GM12878 (cell line): ENCODE data around the gene MYO15A. TPM values are rescaled to one million over a fixed set of nuclear protein-coding genes. Genes with fewer than 3 reads are reported as not detected.

Source experiments
- ATAC-seq: fragments of 200-7000 bp; cut with Tn5 transposase; 3 replicates; pipeline ENCODE4 v1.9.1; 2020; ENCODE audit warnings: mild to moderate bottlenecking, moderate library complexity
- BruUV-seq: library from RNA; stranded (reverse); fragments of 400-500 nt; replicated peaks from 2 replicates; lab custom pipeline; 2021; lab: Mats Ljungman, UMichigan
- CTCF ChIA-PET: fragments of 300-600 bp; sonication (Branson Sonifier 250); formaldehyde crosslinking; extraction: SDS; loops from one replicate; lab custom pipeline; 2021; ENCODE audit warnings: inconsistent platforms; lab: Yijun Ruan, JAX
- POLR2A ChIA-PET: fragments of 350-600 bp; formaldehyde crosslinking; extraction: SDS; loops from one replicate; lab custom pipeline; 2021; ENCODE audit warnings: inconsistent platforms; lab: Charles Lee
- RAD21 ChIA-PET: fragments of 300-600 bp; sonication (Branson Sonifier 250); formaldehyde crosslinking; loops from one replicate; lab custom pipeline; 2023; ENCODE audit warnings: antibody characterized with exemption; ENCODE audit not compliant: unreplicated experiment; lab: Charles Lee
- SMC1A ChIA-PET: fragments of 300-600 bp; sonication (Branson Sonifier 250); formaldehyde crosslinking; loops from one replicate; lab custom pipeline; 2023; ENCODE audit not compliant: unreplicated experiment, uncharacterized antibody; lab: Charles Lee
- DNase-seq: peaks from one replicate; pipeline ENCODE4 v3.0.0-alpha.2; 2011; ENCODE audit warnings: low read depth, low spot score
- FAIRE-seq: peaks from 3 replicates; lab custom pipeline; 2011; peaks lifted over from hg19 to GRCh38; lab: Jason Lieb, UNC
- H2AFZ ChIP-seq: 2 replicates; pipeline ENCODE4 v1.6.0; 2011; ENCODE audit warnings: low read depth, low read length, control low read depth; ENCODE audit not compliant: control insufficient read depth
- H3K27ac ChIP-seq: 2 replicates; pipeline ENCODE4 v1.5.1; 2011; ENCODE audit warnings: control low read depth; ENCODE audit not compliant: control insufficient read depth, insufficient read depth
- H3K27me3 ChIP-seq, 2 experiments: replicated peaks in 1 of 2; 2 replicates each; pipeline versions ENCODE4 v1.6.0 to v1.6.1; 2011; ENCODE audit warnings: low read length in 1 of 2; ENCODE audit not compliant: control insufficient read depth in 2 of 2, insufficient read depth in 2 of 2
- H3K36me3 ChIP-seq, 2 experiments: 2 replicates each; pipeline ENCODE4 v1.5.1; 2011; ENCODE audit warnings: low read length in 1 of 2; ENCODE audit not compliant: control insufficient read depth in 2 of 2, insufficient read depth in 2 of 2
- H3K4me1 ChIP-seq: 2 replicates; pipeline ENCODE4 v1.6.1; 2011; ENCODE audit warnings: mild to moderate bottlenecking, low read length, moderate library complexity, mixed read lengths; ENCODE audit not compliant: control insufficient read depth, insufficient read depth
- H3K4me2 ChIP-seq: 2 replicates; pipeline ENCODE4 v1.6.0; 2011; ENCODE audit warnings: control low read depth; ENCODE audit not compliant: control insufficient read depth, insufficient read depth
- H3K4me3 ChIP-seq: fragments of 200-600 bp; sonication (generic); 2 replicates; pipeline ENCODE4 v1.5.1; 2016
- H3K79me2 ChIP-seq: 2 replicates; pipeline ENCODE4 v1.6.0; 2011; ENCODE audit warnings: low read length; ENCODE audit not compliant: control insufficient read depth, insufficient read depth
- H3K9ac ChIP-seq: 2 replicates; pipeline ENCODE4 v1.8.0; 2011; ENCODE audit warnings: low read length, control low read depth, mixed read lengths; ENCODE audit not compliant: control insufficient read depth, insufficient read depth
- H3K9me3 ChIP-seq: replicated peaks from 3 replicates; pipeline ENCODE4 v1.5.1; 2011; ENCODE audit warnings: mild to moderate bottlenecking, low read length; ENCODE audit not compliant: control insufficient read depth, insufficient read depth
- H4K20me1 ChIP-seq: 2 replicates; pipeline ENCODE4 v1.6.0; 2011; ENCODE audit not compliant: control insufficient read depth, insufficient read depth
- BHLHE40 ChIP-seq, 2 experiments: fragments of 450-650 bp in 1 of 2; IDR thresholded peaks; 2 replicates each; pipeline ENCODE4 v1.6.1; 2011 to 2017; ENCODE audit warnings: low read depth in 2 of 2, borderline replicate concordance in 1 of 2, improper control_type of control experiment in 1 of 2, low read length in 1 of 2, mild to moderate bottlenecking in 1 of 2
- CREM ChIP-seq: IDR thresholded peaks from 2 replicates; pipeline ENCODE4 v1.6.1; 2014; ENCODE audit warnings: antibody characterized with exemption, low read depth
- ELK1 ChIP-seq: IDR thresholded peaks from 2 replicates; pipeline ENCODE4 v1.6.1; 2012; ENCODE audit warnings: low read depth, low read length, improper control_type of control experiment
- MXI1 ChIP-seq: fragments of 150-350 bp; IDR thresholded peaks from 2 replicates; pipeline ENCODE4 v1.6.1; 2011; ENCODE audit warnings: low read depth, mild to moderate bottlenecking, inconsistent platforms, low read length, improper control_type of control experiment
- NRF1 ChIP-seq: conservative IDR thresholded peaks from 2 replicates; pipeline ENCODE4 v1.6.1; 2011; ENCODE audit warnings: mild to moderate bottlenecking, low read depth, low read length, improper control_type of control experiment
- POLR2A ChIP-seq: IDR thresholded peaks from 2 replicates; pipeline ENCODE4 v1.6.1; 2011; ENCODE audit warnings: low read depth, mild to moderate bottlenecking, low read length
- PRDM15 ChIP-seq: fragments of 450-650 bp; formaldehyde crosslinking; IDR thresholded peaks from 2 replicates; pipeline ENCODE4 v1.4.0; 2020; ENCODE audit warnings: mild to moderate bottlenecking, moderate library complexity
- RAD21 ChIP-seq: IDR thresholded peaks from 2 replicates; pipeline ENCODE4 v1.6.1; 2011; ENCODE audit warnings: mild to moderate bottlenecking, low read depth, low read length, moderate library complexity; ENCODE audit not compliant: insufficient read depth
- RELA ChIP-seq: fragments of 450-650 bp; IDR thresholded peaks from 2 replicates; pipeline ENCODE4 v1.8.0; 2014; ENCODE audit warnings: borderline replicate concordance; ENCODE audit not compliant: partially characterized antibody
- SIN3A ChIP-seq: IDR thresholded peaks from 2 replicates; pipeline ENCODE4 v1.6.1; 2012; ENCODE audit warnings: low read depth, low read length, improper control_type of control experiment
- SMC3 ChIP-seq: IDR thresholded peaks from 2 replicates; pipeline ENCODE4 v1.6.1; 2011; ENCODE audit warnings: low read length, improper control_type of control experiment, borderline replicate concordance
- STAT3 ChIP-seq: IDR thresholded peaks from 2 replicates; pipeline ENCODE4 v1.6.1; 2011; ENCODE audit warnings: low read depth, low read length, improper control_type of control experiment
- TBL1XR1 ChIP-seq: IDR thresholded peaks from 2 replicates; pipeline ENCODE4 v1.6.1; 2012; ENCODE audit warnings: low read depth, low read length, improper control_type of control experiment
- TCF3 ChIP-seq: IDR thresholded peaks from 2 replicates; pipeline ENCODE4 v1.6.1; 2012; ENCODE audit warnings: low read depth, mild to moderate bottlenecking, low read length, borderline replicate concordance; ENCODE audit not compliant: insufficient read depth
- TCF7 ChIP-seq: IDR thresholded peaks from 2 replicates; pipeline ENCODE4 v1.6.1; 2014; ENCODE audit warnings: antibody characterized with exemption, borderline replicate concordance
- ZNF384 ChIP-seq: IDR thresholded peaks from 2 replicates; pipeline ENCODE4 v1.6.1; 2012; ENCODE audit warnings: low read depth, mild to moderate bottlenecking, low read length, improper control_type of control experiment, borderline replicate concordance
- ZZZ3 ChIP-seq: IDR thresholded peaks from 2 replicates; pipeline ENCODE4 v1.6.1; 2011; ENCODE audit warnings: low read depth; ENCODE audit not compliant: control insufficient read depth, insufficient read length
- WGBS: methylation state at CpG from one replicate; pipeline ENCODE4 v1.1.6; 2016; ENCODE audit warnings: low lambda C conversion rate; ENCODE audit not compliant: insufficient replicate concordance, insufficient coverage; ENCODE audit errors: missing lambda C conversion rate; 5-methylcytosine and 5-hydroxymethylcytosine counted together
- in situ Hi-C: fragments of 300-500 bp; cut with MboI; formaldehyde crosslinking; loops from 9 replicates; pipeline ENCODE4 v1.14.3; 2018; ENCODE audit warnings: mixed read lengths
- intact Hi-C: fragments of 100-400 bp; cut with micrococcal nuclease; formaldehyde crosslinking; loops from one replicate; pipeline ENCODE4 v1.14.2; 2022; ENCODE audit not compliant: unreplicated experiment
- polyA plus RNA-seq, 11 experiments: library from polyadenylated mRNA; depleted of rRNA in 4 of 11; unstranded in 6 of 11; stranded (reverse) in 5 of 11; fragments of >200 nt; fragmentation: Nextera tagmentation in 4 of 11; fragmentation: Illumina TruSeq in 1 of 11; extraction: Ambion mirVana in 4 of 11; extraction: Trizol in 1 of 11; gene quantifications; 1 replicate in 1 of 11; 2 replicates in 10 of 11; pipeline versions ENCODE4 v1.2.1 to v1.2.3, GENCODE V29; 2011 to 2016; ENCODE audit warnings: inconsistent platforms in 2 of 11, missing spikeins in 2 of 11, low read depth in 1 of 11
- total RNA-seq, 4 experiments: library from RNA; depleted of rRNA in 3 of 4; stranded (reverse); fragments of >200 nt in 3 of 4; fragmentation: Illumina TruSeq in 1 of 4; extraction: Trizol in 1 of 4; gene quantifications; 2 replicates each; pipeline versions ENCODE4 v1.2.1 to v1.2.3, GENCODE V29; 2013 to 2021
- TF ChIP-seq, protein P1 (sequence below): fragments of 450-650 bp; IDR thresholded peaks from 2 replicates; pipeline ENCODE4 v1.6.1; 2014; ENCODE audit warnings: mild to moderate bottlenecking

Gene MYO15A
- total and polyA plus RNA-seq, 10 of the 15 experiments (the other 5 are each of a cell fraction or from before 2014, with no cell fraction given): 0.03 to 0.77 (median 0.21) TPM; not detected in 4

- TF ChIP-seq BHLHE40 (IDR thresholded peaks at IDR 0.05; ENCODE audit: borderline replicate concordance in 1 of 2, low read depth in 2 of 2, low read length in 1 of 2) (no peak), ZZZ3 (no peak), NRF1 (no peak), STAT3 (no peak), ELK1 (no peak)
These were observed 31.6 kb upstream of the MYO15A start (continued) for GRCh38 chr17:18076936-18077335.

- H3K4me3 ChIP-seq: no peak overlapping the region
- H3K79me2 ChIP-seq: no peaks in the 10 kb centered on the region
- FAIRE-seq: no peak
- no peaks in the 10 kb centered on the region for H3K36me3 ChIP-seq
- TF ChIP-seq PRDM15 (CRISPR knock-in tag): no peak
- TF ChIP-seq RAD21: no peak
- TF ChIP-seq SIN3A: no peak
- TF ChIP-seq, protein P1, sequence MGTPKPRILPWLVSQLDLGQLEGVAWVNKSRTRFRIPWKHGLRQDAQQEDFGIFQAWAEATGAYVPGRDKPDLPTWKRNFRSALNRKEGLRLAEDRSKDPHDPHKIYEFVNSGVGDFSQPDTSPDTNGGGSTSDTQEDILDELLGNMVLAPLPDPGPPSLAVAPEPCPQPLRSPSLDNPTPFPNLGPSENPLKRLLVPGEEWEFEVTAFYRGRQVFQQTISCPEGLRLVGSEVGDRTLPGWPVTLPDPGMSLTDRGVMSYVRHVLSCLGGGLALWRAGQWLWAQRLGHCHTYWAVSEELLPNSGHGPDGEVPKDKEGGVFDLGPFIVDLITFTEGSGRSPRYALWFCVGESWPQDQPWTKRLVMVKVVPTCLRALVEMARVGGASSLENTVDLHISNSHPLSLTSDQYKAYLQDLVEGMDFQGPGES: no peak
- no peak for TF ChIP-seq CREM
- no peak for TF ChIP-seq TBL1XR1
- TF ChIP-seq POLR2A: no peak
- no peak for TF ChIP-seq TCF7
- TF ChIP-seq ZNF384: no peak
- no peak for TF ChIP-seq TCF3
- no peak for TF ChIP-seq SMC3
- TF ChIP-seq MXI1: no peak
- TF ChIP-seq RELA: no peak
- H3K9ac ChIP-seq: no peak overlapping the region
- no TSS peak for BruUV-seq
- intact Hi-C loops (no loop called here), in situ Hi-C loops (no loop called here)
- RAD21 ChIA-PET: no interaction called here
- 64% methylated on average over 4 of the region's 4 CpGs for WGBS
- no peak overlapping the region for H3K27ac ChIP-seq
- CTCF ChIA-PET: interaction anchor here (0.7 kb wide), 1 partner anchor 53 kb away, joined by 3 read pairs; no protein-coding TSS in a partner anchor
- no peak for DNase-seq
- H3K9me3 ChIP-seq: no peaks in the 10 kb centered on the region
- SMC1A ChIA-PET: no interaction called here
- H3K4me2 ChIP-seq: no peak overlapping the region
- no peak overlapping the region for H2AFZ ChIP-seq
- ATAC-seq: no peak
- no peaks in the 10 kb centered on the region for H3K27me3 ChIP-seq
- H4K20me1 ChIP-seq: no peaks in the 10 kb centered on the region
- POLR2A ChIA-PET: interaction anchor here (0.6 kb wide), 1 partner anchor 57 kb away, joined by 3 read pairs; no protein-coding TSS in a partner anchor
- H3K4me1 ChIP-seq: no peaks in the 10 kb centered on the region
These were observed 29.0 kb upstream of the MYO15A start for GRCh38 chr17:18079543-18079942.
